Spleen (tissue), 11 donors: ENCODE measurements around the gene NANS. TPM values are rescaled to one million over a fixed set of nuclear protein-coding genes. Genes with fewer than 3 reads are reported as not detected.

Experiments
- DNase-seq: peaks from one replicate; pipeline ENCODE4 v3.0.0-alpha.2; 2020
- H3K27ac ChIP-seq, 8 donors: fragments of 200-600 bp; sonication (generic) in 7 of 8; 1 replicate in 4 of 8; 2 replicates in 4 of 8; pipeline versions ENCODE4 v1.5.0 to v1.8.0; 2016 to 2021; ENCODE audit warnings: inconsistent platforms in 4 of 8, mild to moderate bottlenecking in 4 of 8, moderate library complexity in 1 of 8
- H3K27me3 ChIP-seq, 7 donors: fragments of 200-600 bp; sonication (generic) in 6 of 7; replicated peaks in 1 of 7; 1 replicate in 4 of 7; 2 replicates in 3 of 7; pipeline versions ENCODE4 v1.5.0 to v1.8.0; 2016 to 2021; ENCODE audit warnings: inconsistent platforms in 3 of 7, mild to moderate bottlenecking in 1 of 7
- H3K36me3 ChIP-seq, 6 donors: fragments of 200-600 bp; sonication (generic) in 5 of 6; 1 replicate in 4 of 6; 2 replicates in 2 of 6; pipeline versions ENCODE4 v1.5.0 to v1.8.0; 2016 to 2021; ENCODE audit warnings: inconsistent platforms in 2 of 6
- H3K4me1 ChIP-seq, 6 donors: fragments of 200-600 bp; sonication (generic) in 5 of 6; 1 replicate in 3 of 6; 2 replicates in 3 of 6; pipeline versions ENCODE4 v1.5.0 to v1.8.0; 2016 to 2021; ENCODE audit warnings: inconsistent platforms in 3 of 6
- H3K4me3 ChIP-seq, 8 donors: fragments of 200-600 bp; sonication (generic) in 7 of 8; 1 replicate in 4 of 8; 2 replicates in 4 of 8; pipeline versions ENCODE4 v1.5.0 to v1.8.0; 2016 to 2021; ENCODE audit warnings: inconsistent platforms in 4 of 8, mild to moderate bottlenecking in 4 of 8, moderate library complexity in 2 of 8
- H3K9me3 ChIP-seq, 8 donors: fragments of 200-600 bp; sonication (generic) in 7 of 8; 1 replicate in 4 of 8; 2 replicates in 4 of 8; pipeline versions ENCODE4 v1.5.0 to v1.8.0; 2016 to 2021; ENCODE audit warnings: inconsistent platforms in 4 of 8
- POLR2A ChIP-seq, 3 donors: fragments of 450-650 bp; IDR thresholded peaks; one replicate each; pipeline ENCODE4 v1.5.1; 2017; ENCODE audit warnings: antibody characterized with exemption in 3 of 3, mild to moderate bottlenecking in 1 of 3
- POLR2AphosphoS5 ChIP-seq, 3 donors: sonication (generic); formaldehyde crosslinking; IDR thresholded peaks; one replicate each; pipeline ENCODE4 v1.5.1; 2017; ENCODE audit warnings: antibody characterized with exemption in 3 of 3
- WGBS, 5 donors: extraction: QIAGEN DNeasy Blood & Tissue Kit in 3 of 5; methylation state at CpG; one replicate each; pipeline versions ENCODE4 v1.1.5 to v1.1.7; 2013 to 2018; 5-methylcytosine and 5-hydroxymethylcytosine counted together
- intact Hi-C: fragments of 100-400 bp; cut with DNase I; formaldehyde crosslinking; loops from one replicate; pipeline ENCODE4 v1.15.0; 2023; ENCODE audit warnings: low total_unique reads
- polyA plus RNA-seq, 3 donors: library from polyadenylated mRNA; stranded (reverse); fragments of 200-250 nt; gene quantifications; one replicate each; pipeline ENCODE4 v1.2.1, GENCODE V29; 2013
- total RNA-seq, 7 donors: library from RNA; depleted of rRNA in 3 of 7; stranded (reverse); fragments of >200 nt in 3 of 7; fragmentation: NEBNext Ultra II Directional in 4 of 7; extraction: Animal tissue kit (Norgen Biotek cat#: 25700) in 4 of 7; gene quantifications; one replicate each; pipeline versions ENCODE4 v1.1.0 to v1.2.1, GENCODE V29; 2016 to 2021
- TF ChIP-seq, protein P1 (sequence below), 11 experiments: fragments of 200-600 bp in 7 of 11; fragments of 450-650 bp in 4 of 11; sonication (generic) in 4 of 11; IDR thresholded peaks in 8 of 11; conservative IDR thresholded peaks in 3 of 11; 1 replicate in 7 of 11; 2 replicates in 4 of 11; pipeline versions ENCODE4 v1.4.0 to v1.8.0; 2016 to 2021; ENCODE audit warnings: antibody characterized with exemption in 11 of 11, inconsistent platforms in 4 of 11, mild to moderate bottlenecking in 1 of 11
- donor health status: healthy with polysubstance abuse.
- donor health status: DM: no; HTN: no; CAD: no; lungs with moderate emphysema.
- donor health status: DM: no; HTN: no; CAD: no.
- donor health status: Bipolar disorder and iron deficiency.
- donor health status: healthy.
- donor health status: DM: no; HTN: no; CAD: no.
- donor health status: DM: yes; HTN: yes; CAD: no.

The NANS gene
- total and polyA plus RNA-seq, 10 donors: 30.6 to 87.3 (median 53.1) TPM

DNA sequence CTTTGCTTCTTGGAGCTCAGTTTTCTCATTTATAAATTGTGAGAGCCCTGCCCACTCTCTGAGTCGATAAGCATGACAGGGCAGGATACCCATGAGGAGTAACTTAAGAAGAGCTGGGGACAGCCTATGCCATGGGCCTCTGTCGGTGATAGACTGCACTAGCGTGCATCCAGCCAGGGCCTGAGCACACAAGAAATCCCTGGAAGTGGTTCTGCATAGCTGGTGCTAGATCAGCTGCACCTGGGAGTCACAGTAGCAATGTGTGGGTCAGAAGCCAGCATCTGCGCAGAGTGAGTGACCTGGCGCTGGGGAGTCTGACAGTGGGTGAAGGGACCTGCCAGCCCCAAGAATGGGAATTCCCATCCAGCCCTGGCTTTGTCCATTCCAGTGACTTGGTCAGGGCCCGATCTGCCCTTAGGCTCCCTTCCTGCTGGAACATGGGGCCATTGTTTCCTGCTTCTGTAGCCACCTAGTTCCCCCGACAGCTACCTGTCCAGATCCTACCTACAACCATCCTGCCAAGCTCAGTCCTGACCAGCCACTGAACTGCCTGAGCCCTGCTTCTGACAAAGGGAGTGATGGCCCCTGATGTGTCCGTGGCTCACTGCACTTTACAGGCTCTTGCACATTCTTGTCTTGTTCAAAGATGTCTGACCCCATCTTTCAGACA is 35.9 kb upstream of the NANS start:
- no peak for DNase-seq
- Histone ChIP-seq H3K27me3 (no peaks in the 10 kb centered on the region), H3K4me1 (peaks cover 0 to 9% (median 1%) of the 10 kb centered on the region in 6 donors), H3K9me3 (no peaks in the 10 kb centered on the region), H3K36me3 (peaks cover 0 to 71% (median 35%) of the 10 kb centered on the region in 6 donors), H3K27ac (no peak overlapping the region), H3K4me3 (no peak overlapping the region)
- WGBS, 5 donors: 93 to 98% (median 94%) methylated on average over 7 to 8 of the region's 8 CpGs
- intact Hi-C loops: no loop called here
- TF ChIP-seq POLR2AphosphoS5 (IDR thresholded peaks at IDR 0.05): no peak
- no peak for TF ChIP-seq POLR2A (IDR thresholded peaks at IDR 0.05)
- TF ChIP-seq, protein P1, sequence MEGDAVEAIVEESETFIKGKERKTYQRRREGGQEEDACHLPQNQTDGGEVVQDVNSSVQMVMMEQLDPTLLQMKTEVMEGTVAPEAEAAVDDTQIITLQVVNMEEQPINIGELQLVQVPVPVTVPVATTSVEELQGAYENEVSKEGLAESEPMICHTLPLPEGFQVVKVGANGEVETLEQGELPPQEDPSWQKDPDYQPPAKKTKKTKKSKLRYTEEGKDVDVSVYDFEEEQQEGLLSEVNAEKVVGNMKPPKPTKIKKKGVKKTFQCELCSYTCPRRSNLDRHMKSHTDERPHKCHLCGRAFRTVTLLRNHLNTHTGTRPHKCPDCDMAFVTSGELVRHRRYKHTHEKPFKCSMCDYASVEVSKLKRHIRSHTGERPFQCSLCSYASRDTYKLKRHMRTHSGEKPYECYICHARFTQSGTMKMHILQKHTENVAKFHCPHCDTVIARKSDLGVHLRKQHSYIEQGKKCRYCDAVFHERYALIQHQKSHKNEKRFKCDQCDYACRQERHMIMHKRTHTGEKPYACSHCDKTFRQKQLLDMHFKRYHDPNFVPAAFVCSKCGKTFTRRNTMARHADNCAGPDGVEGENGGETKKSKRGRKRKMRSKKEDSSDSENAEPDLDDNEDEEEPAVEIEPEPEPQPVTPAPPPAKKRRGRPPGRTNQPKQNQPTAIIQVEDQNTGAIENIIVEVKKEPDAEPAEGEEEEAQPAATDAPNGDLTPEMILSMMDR (IDR thresholded peaks at IDR 0.05 in 8 of 11, conservative IDR thresholded peaks at IDR 0.05 in 3 of 11): no peak

DNA sequence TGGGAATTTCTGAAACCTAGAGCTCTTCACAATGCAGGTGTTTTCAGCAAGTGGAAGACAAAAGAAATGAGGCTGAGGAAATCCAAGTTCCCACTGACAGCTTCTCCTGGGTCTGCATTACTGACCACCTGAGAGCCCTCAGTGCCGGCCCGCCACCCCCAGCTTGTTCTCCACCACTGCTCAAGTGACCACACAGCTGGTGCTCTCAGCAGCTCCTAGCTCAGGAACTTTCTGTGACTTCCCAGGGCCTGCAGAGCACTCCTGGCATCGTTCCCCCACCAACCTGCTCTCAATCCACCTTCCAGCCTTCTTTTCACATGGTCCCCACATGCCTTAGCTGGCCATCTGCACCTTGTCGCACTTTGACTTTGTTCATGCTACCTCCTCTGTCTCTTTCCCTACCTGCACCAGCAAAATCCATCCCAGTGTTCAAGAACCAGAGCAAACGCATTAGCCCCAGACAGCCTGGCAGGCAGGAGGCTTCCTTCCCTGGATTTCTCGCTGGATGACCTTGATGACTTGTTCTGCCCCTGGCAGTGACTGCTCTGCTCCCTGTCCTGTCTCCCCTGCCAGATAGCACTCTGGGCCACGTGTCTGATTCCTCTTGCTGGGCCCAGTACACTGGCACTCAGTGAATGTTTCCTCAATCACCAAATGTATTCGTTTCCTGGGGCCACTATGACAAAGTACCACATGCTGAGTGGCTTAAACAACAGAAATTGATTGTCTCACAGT is 35.1 kb upstream of the NANS start:
- TF ChIP-seq POLR2AphosphoS5 (IDR thresholded peaks at IDR 0.05) (no peak), POLR2A (IDR thresholded peaks at IDR 0.05) (no peak)
- TF ChIP-seq, protein P1 (IDR thresholded peaks at IDR 0.05 in 8 of 11, conservative IDR thresholded peaks at IDR 0.05 in 3 of 11): no peak
- no peaks in the 10 kb centered on the region for H3K9me3 ChIP-seq
- H3K27me3 ChIP-seq: no peaks in the 10 kb centered on the region
- H3K27ac ChIP-seq: no peak overlapping the region
- H3K4me3 ChIP-seq: no peak overlapping the region
- DNase-seq: no peak
- intact Hi-C loops: no loop called here
- 74 to 86% (median 82%) methylated on average over 8 of the region's 8 CpGs for WGBS, 5 donors
- H3K4me1 ChIP-seq: peaks cover 0 to 14% (median 0%) of the 10 kb centered on the region in 6 donors
- peaks cover 0 to 66% (median 27%) of the 10 kb centered on the region in 6 donors for H3K36me3 ChIP-seq

DNA sequence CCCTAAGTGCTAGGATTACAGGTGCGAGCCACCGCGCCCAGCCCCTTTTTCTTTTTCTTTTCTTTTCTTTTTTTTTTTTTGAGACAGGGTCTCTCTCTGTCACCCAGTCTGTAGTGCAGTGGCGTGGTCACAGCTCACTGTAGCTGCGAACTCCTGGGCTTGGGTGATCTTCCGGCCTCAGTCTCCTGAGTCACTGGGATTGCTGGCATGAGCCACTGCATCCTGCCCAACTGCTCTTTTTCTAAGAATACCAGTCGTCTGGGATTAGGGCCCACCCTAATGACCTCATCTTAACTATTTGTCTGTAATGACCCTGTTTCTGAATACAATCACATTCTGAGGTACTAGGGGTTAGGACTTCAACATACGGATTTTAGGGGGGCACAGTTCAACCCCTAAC is 34.1 kb upstream of the NANS start:
- intact Hi-C loops: no loop called here
- H3K4me3 ChIP-seq: no peak overlapping the region
- H3K9me3 ChIP-seq: no peaks in the 10 kb centered on the region
- no peaks in the 10 kb centered on the region for H3K27me3 ChIP-seq
- no peak for TF ChIP-seq POLR2A (IDR thresholded peaks at IDR 0.05)
- no peak for TF ChIP-seq POLR2AphosphoS5 (IDR thresholded peaks at IDR 0.05)
- TF ChIP-seq, protein P1 (IDR thresholded peaks at IDR 0.05 in 8 of 11, conservative IDR thresholded peaks at IDR 0.05 in 3 of 11): no peak
- H3K27ac ChIP-seq: no peak overlapping the region
- peaks cover 0 to 14% (median 0%) of the 10 kb centered on the region in 6 donors for H3K4me1 ChIP-seq
- WGBS, 5 donors: 83 to 92% (median 87%) methylated on average over 8 of the region's 8 CpGs
- H3K36me3 ChIP-seq: peaks cover 0 to 58% (median 22%) of the 10 kb centered on the region in 6 donors
- no peak for DNase-seq

DNA sequence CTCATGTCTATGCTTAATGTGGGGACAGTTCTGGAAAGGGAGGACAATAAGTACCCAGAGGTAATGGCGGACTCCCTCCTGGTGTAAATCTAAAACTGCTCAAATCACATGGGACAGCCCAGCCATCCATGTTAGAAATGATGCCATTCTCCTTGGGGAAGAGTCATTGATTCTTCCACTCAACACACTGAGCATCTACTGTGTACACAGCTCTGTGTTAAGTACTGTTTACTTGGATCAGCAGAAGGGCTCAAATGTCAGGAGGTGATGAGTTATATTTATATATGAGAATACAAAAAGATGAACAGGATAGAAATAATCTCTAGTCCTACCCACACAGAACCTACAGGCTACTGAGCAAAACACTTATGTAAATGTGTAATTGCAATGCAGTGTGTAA is 31.8 kb upstream of the NANS start:
- Histone ChIP-seq H3K9me3 (no peaks in the 10 kb centered on the region), H3K27me3 (no peaks in the 10 kb centered on the region), H3K4me3 (no peak overlapping the region), H3K27ac (no peak overlapping the region), H3K4me1 (peaks cover 0 to 14% (median 0%) of the 10 kb centered on the region in 6 donors), H3K36me3 (peaks cover 0 to 35% (median 2%) of the 10 kb centered on the region in 6 donors)
- no peak for DNase-seq
- WGBS, 5 donors: 82 to 100% (median 97%) methylated on average over 1 of the region's 1 CpG
- TF ChIP-seq POLR2AphosphoS5 (IDR thresholded peaks at IDR 0.05): no peak
- TF ChIP-seq, protein P1 (IDR thresholded peaks at IDR 0.05 in 8 of 11, conservative IDR thresholded peaks at IDR 0.05 in 3 of 11): no peak
- TF ChIP-seq POLR2A (IDR thresholded peaks at IDR 0.05): no peak
- intact Hi-C loops: no loop called here
